Measurements from ENCODE around the gene USP6NL.
"Not testable (repeated sequence)": the region's sequence is repeated elsewhere in the genome, so short reads cannot be mapped to it uniquely, and the experiment has no call there.

Gene USP6NL

DNA sequence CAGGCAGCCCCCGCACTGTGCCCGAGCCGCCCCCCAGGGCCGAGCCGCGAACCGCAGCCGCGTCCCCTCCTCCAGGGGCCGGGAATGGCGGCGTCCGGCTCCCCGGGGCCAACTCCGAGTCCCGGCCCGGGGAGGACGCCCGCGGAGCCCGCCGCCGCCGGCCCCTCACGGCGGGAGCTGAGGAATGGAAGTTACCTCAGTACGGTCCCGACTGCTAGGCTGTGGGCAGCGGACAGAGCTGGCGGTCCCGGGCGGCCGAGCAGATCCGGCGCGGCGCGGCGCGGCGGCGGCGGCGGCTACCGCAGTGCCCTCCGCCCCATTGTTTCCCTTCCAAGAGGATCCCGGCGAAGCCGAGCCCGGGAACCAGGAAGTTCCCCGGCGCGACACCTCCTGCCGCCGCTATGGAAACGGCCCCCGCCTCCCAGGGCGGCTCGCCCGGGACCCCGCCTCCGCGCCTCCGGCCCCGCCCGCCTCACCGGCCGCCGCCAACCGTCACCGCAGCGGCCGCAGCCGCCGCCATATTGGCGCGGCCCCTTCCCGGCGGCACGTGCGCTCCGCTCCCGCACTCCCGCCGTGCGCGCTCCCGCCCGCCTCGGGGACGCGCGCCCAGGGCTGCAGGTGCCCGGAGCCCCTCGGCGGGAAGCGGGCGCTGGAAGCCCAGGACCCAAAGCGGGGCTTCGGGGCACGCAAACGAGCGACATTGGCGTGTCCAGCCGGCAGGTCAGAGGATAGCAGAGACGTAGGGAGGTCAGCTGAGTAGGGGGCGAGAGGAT, at the start of gene USP6NL:
Gene USP6NL (minus strand): TSS at position 403 of the 773 bp plus-strand sequence. CDS start 14,016 bp downstream, outside the sequence.
- peak; percentile 64 to 77 for DNase-seq

DNA sequence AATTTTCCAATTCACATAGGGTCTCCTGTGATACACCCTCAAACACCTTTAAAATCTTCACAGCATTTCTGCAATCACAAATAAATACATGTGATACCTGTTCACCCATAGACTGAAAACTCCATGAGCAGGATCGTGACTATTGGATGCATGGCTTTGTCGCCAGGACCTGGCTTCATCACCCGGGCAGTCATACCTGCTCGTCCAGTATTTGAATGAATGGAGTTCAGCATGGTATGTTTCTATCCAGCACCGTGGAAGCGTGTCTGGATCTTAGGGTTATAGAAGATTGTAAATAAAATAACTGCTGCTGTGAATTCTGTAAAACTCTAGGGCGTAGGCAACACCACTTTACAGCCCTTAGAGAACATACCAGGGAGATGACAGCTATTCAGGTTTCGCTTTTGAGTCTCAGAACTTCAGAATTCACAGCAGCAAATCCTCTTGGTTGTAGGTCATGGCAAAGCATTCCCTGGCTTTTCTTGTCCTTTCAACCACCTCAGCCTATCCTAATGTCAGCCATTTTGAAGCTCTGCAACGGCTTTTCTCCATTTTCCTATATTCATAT, 47.4 kb upstream of the USP6NL start:
- DNase-seq = no peak

DNA sequence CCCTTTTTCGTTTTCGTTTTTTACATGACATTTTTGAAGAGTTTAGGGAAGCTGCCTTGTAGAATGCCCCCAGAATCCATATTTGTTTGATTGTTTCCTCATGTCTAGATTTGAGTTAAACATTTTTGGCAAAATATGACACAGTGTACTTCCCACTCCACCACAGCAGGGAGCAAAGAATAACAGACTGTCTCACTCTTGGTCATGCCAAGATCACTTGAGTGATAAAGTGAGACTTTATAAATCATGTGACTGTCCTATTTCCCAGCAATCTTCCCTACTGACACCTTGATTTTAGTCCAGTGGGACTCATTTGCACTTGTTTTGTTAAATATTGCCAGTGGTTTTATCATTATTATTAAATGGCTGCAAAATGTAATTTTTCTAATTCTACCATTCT, 44.4 kb upstream of the USP6NL start:
- DNase-seq = no peak

DNA sequence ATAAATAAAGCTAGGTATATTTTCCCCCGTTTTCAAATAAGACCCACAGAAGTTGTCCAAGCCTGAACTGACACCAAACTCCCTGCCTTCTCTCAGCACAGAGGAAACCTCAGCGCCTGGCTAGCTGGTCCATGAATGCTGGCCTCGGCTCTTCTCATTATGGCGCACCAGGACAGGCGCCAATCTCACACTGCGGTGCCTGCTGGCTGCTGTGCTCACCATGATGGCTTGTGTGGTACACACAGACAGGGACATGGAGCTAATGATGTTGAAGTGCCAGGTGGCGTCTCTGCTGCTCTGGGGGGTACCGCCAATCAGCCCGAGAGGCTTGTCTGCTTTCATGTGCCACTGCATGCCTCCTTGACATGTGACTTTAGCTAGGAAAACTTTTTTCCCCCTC, 43.2 kb upstream of the USP6NL start:
- no peak for DNase-seq

DNA sequence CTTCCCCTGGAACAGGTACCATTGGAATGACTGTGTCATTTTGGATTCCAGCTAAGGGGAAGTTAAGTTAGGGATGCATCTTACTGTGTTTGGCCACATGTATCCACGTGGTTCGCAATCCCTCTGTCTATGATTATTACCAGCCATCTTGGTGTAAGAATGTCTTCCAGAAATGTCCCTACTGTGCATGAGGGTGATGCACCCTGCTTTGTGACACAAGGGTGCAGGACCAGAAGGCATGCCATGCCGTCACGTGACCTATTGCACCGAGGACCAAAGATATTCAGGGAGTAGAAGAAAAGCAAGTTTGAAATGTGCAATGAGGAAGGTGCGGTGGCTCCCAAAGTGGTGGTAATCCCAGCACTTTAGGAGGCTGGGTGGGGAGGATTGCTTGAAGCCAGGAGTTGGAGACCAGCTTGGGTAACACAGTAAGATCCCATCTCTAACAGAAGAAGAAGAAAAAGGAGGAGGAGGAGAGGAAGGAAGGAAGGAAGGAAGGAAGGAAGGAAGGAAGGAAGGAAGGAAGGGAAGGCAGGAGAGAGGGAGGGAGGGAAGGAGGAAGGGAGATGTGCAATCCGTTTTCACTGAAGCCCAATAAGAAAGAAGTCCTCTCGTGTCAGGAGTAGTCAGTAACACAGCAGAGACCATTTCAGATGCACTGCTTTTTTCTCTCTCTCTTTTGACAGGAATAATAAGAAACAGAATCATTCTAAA, 42.5 kb upstream of the USP6NL start:
- no peak for DNase-seq

DNA sequence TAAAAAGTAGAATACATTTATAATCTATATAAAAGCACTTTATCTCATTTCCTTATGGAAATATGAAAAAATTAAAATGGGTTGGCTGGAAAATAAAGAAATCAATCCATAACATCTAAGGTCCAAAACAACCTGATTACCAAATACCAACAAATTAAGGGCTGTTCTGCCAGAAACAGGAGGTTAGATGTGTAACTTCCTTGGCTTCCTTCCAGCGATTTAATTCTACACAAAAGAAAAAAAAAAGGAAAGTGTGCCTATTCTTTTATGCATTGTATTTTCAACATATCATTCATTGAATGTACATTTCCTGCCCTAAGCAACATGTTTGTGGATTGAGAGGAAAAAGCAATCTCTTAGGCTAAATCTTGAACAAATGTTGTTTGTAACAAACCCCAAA, 36.2 kb upstream of the USP6NL start:
- DNase-seq = no peak

DNA sequence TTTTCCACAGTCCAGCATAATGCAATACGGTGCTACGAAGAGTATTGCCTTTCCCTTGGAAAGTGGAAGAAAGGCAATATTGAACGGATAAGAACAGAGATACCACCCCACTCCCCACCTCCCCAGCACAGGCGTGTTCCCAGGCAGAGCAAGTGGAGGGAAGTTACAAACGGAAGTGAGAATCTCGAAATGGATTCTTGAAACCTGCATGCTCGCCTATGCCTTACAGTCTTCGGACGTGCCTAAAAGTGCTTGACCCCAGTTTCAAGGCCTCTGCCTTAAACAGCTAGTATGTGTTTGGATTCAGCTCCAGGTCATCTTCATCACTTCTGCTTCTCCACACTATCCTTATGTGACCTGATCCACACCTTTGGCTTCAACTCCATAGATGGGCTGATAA, 35.0 kb upstream of the USP6NL start:
- DNase-seq = no peak

DNA sequence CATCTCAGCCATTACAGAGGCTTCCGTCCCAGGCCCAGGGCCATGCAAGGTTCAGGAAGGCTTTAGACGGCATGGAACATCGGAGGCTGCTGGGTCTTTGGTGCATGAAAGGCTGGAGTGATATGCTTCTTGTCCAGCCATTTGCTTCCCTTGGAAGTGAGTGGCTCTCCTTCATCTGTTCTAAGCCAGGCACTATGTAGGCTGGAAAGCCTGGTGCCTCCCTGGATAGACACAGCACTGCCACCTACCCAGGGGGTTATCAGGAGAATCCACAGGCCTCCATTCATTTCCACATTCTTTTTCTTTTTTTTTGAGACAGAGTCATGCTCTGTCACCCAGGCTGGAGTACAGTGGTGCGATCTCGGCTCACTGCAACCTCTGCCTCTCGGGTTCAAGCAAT, 31.6 kb upstream of the USP6NL start:
- no peak for DNase-seq

DNA sequence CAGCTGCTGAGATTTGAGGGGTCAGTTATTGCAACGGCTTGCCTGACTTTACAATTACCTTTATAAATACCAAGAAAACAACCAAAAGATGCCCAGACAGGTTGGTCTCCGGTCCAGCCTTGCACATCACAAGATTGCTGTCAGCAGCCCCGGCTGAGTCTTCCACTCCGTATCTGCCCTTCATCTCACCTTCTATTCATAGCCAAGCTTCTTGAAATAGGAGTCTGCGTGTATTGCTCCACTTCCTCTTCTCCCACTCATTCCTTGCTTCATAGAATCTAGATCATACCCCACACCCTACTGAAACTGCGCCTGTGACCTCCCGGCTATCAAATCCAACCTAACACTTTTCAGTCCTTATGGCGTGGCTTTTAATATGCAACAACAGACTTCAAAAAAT, 31.1 kb upstream of the USP6NL start:
- no peak for DNase-seq

DNA sequence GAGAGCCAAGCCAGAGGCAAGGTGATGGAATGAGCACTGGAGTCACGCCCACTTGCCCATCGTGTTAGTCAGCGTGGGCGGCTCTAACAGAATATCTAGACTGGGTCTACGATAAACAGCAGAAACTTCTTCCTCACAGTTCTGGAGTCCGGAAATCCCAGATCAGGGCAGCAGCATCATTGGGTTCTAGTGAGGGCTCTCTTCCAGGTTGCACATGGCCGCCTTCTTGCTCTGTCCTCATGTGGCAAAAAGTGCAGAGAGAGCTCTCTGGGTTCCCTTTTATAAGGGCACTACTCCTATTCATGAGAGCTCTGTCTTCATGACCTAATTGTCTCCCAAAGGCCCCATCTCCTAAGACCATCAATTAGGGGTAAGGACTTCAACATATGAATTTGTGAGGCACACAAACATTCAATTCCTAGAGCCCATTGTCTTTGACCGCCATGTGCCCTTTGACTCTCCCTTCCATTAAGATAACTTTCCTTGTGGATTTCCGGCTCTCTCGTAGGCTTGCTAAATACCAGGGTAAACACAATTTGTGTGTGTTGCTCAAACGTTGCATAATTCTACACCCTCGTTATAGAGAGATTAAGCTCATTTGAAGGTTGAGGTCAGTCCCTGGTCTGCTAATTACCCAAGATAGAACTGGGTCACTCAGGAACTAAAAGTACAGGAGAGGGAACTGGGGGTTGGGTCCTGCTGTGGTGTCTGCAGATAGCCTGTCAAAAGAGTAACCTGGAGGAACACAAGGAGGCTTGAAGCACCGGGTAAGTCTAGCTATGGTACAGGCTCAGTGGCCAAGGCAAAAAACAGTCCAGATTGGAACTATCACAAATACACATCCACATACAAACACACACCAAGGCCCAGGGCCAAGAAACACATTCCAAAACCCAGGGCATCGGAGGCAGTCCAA, 28.7 kb upstream of the USP6NL start:
- no peak for DNase-seq

DNA sequence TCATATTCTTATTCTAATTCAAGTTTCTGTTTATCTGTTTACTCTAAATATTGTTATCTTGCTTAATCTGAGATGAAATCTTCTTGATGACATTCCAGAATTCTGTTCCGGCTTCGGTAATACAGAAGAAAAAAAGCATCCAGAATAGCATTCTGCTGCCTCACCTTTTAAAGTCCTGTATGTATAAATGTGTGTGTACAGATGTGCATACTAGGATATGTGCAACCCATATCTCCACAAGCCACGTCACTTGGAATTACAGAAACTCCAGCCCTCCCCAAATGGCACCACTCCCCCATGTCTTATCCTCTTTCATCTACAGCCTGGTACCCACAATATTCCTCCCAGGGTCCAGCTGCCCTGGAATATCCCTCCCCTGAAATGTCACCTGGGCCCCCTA, 27.9 kb upstream of the USP6NL start:
- DNase-seq = no peak

DNA sequence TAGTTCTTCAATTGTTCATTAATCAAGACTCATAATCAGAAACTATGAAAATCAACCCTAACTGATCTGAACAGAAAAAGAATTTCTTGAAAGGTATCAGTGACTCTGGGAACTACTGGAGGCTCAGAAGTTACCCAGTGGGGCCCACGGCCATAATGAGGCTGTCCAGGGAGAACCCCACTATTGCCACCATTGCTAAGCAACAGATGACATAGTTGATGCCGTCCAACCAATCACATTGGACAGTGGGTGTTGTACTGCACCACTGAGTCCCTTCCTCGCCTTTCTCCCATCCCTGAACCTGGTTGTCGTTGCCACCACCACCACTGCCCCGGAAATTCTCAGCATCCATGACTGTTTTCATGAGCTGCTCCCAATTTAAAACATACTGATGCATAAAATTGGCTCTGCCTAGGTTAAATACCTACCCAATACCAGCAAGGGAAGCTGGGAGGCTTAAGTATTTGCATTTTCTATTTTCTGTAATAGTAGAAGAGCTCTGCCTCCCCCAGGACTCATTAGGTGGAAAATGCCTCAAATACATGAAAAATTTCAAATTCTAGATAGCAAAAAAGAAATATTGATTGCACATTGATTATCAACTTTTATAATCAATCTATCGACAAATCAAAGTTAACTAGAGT, 26.7 kb upstream of the USP6NL start:
- DNase-seq = no peak

DNA sequence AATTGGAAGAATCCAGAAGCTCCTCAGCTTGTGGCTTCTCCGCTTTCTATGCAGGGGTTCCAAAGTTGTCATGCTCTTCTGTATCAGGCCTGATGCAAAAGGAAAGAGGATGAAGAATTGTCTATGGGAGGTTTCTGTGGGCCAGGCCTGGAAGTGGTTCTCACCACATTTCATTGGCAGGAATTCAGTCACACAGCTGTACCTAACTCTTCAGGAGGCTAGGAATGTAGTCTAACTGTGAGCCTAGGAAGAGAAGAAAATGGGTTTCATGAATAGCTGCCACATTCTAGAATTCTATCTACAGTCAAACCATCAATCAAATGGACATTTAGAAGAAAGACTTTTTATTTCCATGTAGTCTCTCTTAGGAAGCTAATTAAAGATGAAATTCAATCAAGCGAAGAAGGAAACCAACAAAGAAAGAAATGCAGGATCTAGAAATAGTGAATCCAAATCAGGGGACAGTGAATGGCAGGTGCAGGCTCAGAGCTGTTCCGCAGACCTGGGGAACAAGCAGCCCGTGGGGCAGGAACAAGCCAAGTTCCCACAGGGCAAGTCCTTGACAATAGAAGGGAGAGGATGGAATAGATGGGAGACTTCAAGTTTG, 25.4 kb upstream of the USP6NL start:
- DNase-seq = no peak

DNA sequence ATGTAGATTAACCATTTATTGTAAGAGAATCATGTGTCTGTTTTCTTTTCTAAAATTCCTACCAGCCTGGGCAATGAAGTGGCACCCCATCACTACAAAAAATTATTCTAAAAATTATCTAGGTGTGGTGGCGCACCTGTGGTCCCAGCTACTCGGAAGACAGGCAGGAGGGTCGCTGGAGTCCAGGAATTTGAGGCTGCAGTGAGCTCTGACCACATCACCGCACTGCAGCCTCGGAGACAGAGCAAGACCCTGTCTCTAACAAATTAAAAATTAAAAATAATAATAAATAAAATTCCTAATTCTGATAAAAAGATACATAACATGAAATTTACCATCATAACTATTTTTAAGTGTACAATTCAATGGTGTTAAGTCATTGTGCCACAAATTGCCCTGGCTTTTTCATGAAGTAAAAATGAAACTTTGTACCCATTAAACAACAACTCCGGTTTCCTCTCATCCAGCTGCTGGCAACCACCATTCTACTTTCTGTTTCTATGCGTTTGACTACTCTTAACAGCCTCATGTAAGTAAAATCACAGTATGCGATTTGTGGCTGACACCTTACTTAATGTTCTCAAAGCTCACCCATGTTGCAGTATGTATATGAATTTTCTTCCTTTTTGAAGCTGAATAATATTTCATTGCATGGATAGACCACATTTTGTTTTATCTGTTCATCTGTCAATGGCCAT, 20.6 kb upstream of the USP6NL start:
- peak; percentile 14 to 27 for DNase-seq

DNA sequence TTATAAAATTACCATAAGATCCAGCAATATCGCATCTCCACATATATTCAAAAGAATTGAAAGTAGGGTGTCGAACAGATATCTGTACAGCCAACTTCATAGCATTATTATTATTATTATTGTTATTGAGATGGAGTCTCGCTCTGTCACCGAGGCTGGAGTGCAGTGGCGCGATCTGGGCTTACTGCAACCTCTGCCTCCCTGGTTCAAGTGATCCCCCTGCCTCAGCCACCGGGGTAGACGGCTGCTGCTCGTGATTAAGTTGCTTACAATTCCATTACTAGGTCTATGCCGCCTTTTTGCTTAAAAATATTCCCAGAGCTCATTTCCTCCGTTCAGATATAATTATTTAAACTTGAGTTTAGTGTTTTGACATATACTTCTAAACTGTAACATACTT, 19.8 kb upstream of the USP6NL start:
- DNase-seq = no peak

DNA sequence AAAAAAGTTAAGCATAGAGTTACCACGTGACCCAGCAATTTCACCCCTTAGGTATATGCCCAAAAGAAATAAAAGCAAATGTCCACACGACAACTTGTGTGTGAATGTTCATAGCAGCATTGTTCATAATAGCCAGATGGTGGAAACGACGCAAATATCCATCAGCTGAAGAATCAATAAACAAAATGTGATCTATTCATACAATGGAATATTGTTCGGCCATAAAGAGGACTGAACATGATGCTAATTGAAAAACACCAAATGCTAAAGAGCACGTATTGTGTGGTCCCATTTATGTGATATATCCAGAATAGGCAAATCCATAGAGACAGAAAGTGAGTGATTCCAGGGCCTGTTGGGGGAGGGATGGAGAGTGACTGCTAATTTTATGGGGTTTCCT, 18.3 kb upstream of the USP6NL start:
- no peak for DNase-seq

DNA sequence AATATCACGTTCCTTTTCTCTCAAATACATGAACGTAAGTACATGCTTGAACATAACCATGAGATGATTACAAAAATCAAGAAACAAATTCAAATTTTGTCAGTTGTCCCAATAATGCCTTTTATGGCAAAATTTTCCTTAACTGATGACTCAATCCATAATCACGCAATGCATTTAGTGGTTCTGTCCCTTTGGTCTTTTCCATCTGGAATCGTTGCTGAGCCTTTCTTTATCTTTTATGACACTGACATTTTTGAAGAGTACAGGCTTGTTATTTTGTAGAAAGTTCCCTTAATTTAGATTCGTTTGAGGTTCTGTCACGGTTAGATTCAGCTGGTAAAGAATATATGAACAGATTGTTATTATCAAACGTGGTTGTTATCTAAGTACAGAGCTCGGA, 16.5 kb upstream of the USP6NL start:
- not testable (repeated sequence) for DNase-seq

DNA sequence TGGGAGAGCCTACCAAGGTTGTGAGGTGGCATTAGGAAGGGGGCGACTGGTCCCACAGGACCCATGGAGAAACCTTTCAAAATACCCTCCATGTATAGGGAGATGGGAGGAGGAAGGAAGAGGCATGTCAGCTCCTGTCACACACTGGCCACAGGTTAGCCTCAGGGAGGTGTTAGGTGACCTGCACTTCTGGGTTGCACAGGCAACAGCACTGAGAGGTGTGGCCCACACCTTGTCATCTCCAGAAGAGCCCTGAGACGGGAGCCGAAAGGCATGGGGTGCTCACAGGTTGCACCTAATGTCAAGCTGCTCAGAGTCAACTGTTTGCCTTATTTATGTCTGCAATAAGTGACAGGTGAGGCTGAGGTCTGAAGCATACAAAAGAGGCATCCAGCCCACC, 14.6 kb upstream of the USP6NL start:
- DNase-seq = no peak

DNA sequence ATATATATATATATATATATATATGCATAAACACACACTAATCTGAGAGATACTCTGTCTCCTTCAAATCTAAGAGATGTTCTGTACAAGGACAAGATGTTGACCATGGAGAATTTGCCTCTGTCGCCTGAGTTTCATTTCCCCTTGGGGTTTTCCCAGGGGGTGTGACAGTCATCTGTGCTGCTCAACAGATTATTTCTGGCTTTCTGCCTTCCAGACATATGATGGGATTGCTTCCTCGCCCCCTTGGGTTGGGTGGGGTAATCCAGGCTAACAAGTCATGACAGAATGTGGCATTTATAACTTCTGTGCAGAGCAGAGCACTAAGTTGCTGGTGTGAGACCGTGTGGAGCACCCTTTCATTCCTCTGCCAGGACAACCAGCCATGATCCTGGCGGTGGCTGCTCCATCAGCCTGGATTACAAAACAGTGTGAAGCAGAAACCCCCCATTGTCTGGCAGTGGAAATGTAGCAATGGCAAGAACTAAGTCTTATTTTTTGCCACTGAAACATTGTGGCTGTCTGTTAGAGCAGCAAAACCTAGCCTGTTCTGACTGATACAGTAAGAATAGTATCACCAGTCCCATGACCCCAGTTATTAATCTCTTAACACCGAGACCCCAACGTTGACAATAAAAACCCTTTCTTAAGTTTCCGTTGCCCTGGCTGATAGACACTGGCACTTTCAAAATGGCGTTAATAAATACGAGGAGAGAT, 13.7 kb upstream of the USP6NL start:
- DNase-seq = no peak

DNA sequence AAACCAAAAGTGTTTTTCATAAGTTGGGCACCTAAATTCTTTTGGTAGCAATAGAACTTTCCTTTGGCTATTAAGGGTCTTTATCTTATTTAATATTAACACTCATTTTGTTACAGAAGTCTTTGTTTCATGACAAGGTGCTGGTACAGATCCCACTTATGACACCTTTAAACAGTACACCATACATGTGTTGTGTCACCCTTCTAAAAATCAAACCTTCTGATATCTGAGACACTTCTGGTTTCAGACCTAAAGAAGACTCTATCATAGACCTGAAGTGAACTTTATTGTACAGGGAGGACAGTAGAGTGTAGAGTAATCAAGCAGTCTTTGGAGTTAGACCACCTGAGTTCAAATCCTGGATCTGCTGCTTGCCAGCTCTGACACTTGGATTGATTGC, 5.8 kb upstream of the USP6NL start:
- no peak for DNase-seq

DNA sequence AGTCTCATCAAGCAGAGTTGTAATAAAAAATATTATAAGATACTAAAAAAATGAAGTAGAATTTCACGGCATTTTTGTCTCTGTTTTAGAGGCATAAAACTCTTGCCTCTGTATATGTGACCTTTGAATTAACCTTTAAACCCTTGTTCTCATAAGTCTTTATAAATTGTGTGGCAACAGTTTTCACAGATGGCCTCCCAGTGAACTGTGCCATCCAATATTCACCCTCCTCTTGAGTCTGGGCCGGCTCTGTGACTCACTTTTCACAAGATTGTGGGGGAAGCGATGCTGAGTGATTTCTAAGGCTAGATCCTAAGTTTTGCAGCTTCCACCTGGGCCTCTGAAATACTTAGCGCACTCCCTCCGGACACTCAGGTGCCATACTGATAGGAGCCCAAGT, 4.6 kb upstream of the USP6NL start:
- DNase-seq = no peak
